Lower leg skin (tissue), 4 donors: ENCODE results near the gene PLPP7. TPM values are rescaled to one million over a fixed set of nuclear protein-coding genes. Genes with fewer than 3 reads are reported as not detected.
A peak's percentile ranks its signal among the peaks of the same experiment; 100 is the strongest.
"Not testable (repeated sequence)": the region's sequence is repeated elsewhere in the genome, so short reads cannot be mapped to it uniquely, and the experiment has no call there.

Experiments
- DNase-seq, 2 donors: peaks; one replicate each; pipeline ENCODE4 v3.0.0-alpha.2; 2019; ENCODE audit warnings: low spot score in 2 of 2
- H3K4me3 ChIP-seq: fragments of 200-600 bp; sonication (generic); 2 replicates; pipeline ENCODE4 v1.5.1; 2017; ENCODE audit warnings: mild to moderate bottlenecking, low read depth; ENCODE audit not compliant: poor library complexity, severe bottlenecking
- POLR2A ChIP-seq, 2 donors: fragments of 450-650 bp; IDR thresholded peaks; one replicate each; pipeline ENCODE4 v1.6.1; 2016 to 2017; ENCODE audit warnings: antibody characterized with exemption in 2 of 2, mild to moderate bottlenecking in 1 of 2, moderate library complexity in 1 of 2
- WGBS, 2 donors: methylation state at CpG; one replicate each; pipeline ENCODE4 v1.1.5; 2018; 5-methylcytosine and 5-hydroxymethylcytosine counted together
- intact Hi-C: fragments of 100-400 bp; cut with DNase I; formaldehyde crosslinking; loops from one replicate; pipeline ENCODE4 v1.15.0; 2023; ENCODE audit warnings: low total_unique reads
- total RNA-seq, 4 donors: library from RNA; depleted of rRNA; stranded (reverse); fragments of >200 nt; gene quantifications; one replicate each; pipeline ENCODE4 v1.1.0, GENCODE V29; 2016
- TF ChIP-seq, protein P1 (sequence below), 3 donors: fragments of 450-650 bp; IDR thresholded peaks; one replicate each; pipeline ENCODE4 v1.5.1; 2016; ENCODE audit warnings: antibody characterized with exemption in 3 of 3, mild to moderate bottlenecking in 3 of 3, moderate library complexity in 2 of 3

Gene PLPP7
- total RNA-seq, 4 donors from 2014 or later, result 0.27 to 2.6 (median 1.1) TPM; not detected in 1

DNA sequence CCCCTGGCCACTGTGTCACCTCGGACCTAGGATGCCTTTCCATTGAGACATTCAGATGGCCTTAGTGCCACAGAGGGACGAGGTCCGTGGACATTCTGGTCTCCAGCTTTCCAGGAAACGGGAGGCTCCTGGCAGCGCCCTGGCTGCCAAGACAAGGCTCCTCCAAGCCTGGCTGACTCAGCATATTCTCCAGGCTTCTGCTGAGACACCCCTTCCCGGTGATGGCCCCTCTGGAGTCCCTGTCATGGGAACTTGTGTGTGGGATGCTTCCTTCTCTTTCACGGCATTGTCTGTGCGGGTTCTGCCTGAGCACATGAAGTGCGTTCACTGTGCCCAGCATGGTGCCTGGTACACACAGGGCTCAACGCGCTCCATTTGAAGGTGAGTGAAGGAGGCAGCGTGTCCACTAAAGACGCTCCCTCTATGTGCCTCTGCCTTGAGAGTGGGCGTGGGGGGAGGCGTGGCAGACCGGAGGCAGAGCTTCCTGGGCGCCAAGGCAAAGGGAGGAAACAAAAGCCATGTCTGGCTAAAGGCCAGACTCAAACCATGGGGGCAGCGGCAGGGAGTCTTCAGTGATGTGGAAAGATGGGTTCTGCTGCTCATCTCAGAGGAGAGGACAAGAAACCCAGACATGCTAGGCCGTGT lies 58.0 kb downstream of the PLPP7 start:
- intact Hi-C loops, result no loop called here
- 64 to 67% methylated on average over 19 of the region's 19 CpGs for WGBS, 2 donors
- DNase-seq, result peak in 1 of 2 donors; percentile 56
- no peak for TF ChIP-seq POLR2A (IDR thresholded peaks at IDR 0.05)
- TF ChIP-seq, protein P1, sequence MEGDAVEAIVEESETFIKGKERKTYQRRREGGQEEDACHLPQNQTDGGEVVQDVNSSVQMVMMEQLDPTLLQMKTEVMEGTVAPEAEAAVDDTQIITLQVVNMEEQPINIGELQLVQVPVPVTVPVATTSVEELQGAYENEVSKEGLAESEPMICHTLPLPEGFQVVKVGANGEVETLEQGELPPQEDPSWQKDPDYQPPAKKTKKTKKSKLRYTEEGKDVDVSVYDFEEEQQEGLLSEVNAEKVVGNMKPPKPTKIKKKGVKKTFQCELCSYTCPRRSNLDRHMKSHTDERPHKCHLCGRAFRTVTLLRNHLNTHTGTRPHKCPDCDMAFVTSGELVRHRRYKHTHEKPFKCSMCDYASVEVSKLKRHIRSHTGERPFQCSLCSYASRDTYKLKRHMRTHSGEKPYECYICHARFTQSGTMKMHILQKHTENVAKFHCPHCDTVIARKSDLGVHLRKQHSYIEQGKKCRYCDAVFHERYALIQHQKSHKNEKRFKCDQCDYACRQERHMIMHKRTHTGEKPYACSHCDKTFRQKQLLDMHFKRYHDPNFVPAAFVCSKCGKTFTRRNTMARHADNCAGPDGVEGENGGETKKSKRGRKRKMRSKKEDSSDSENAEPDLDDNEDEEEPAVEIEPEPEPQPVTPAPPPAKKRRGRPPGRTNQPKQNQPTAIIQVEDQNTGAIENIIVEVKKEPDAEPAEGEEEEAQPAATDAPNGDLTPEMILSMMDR (IDR thresholded peaks at IDR 0.05), result no peak
- H3K4me3 ChIP-seq, result no peak overlapping the region

DNA sequence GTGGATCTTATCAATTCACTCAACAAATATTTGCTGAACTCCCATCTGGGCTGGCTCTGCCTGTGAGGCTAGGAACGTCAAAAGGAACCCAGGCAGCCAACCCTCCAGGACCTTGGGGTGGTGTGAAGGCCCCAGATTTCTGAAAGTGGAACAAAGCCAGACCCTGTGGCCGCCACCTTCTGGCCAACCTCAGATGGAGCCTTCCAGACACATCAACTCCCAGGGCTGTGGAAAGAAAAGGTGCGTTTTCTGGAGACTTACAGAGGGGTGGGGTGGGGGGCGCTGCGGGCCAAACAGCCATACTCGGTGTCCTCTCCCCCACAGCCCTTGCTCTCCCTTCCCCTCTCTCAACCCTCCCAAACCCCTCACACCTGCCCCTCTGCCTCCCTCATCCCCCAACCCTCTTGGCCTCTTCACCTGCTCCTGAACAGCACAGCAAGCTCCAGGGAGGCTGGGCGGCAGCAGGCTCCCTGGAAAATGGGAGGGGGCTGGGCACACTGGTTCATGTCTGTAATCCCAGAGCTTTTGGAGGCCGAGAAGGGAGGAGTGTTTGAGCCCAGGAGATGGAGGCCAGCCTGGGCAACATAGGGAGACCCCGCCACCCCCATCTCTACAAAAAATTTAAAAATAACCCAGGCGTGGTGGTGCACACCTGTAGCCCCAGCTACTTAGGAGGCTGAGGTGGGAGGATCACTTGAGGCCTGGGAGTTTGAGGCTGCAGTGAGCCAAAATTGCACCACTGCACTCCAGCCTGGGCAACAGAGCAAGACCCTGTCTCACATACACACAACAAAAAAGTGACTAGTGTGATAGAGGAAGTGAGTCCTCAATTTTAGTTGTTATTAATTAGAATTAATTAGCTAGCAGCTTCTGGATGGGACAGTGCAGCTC lies 59.4 kb downstream of the PLPP7 start:
- no peak overlapping the region for H3K4me3 ChIP-seq
- intact Hi-C loops, result no loop called here
- TF ChIP-seq, protein P1 (IDR thresholded peaks at IDR 0.05), result no peak
- no peak for TF ChIP-seq POLR2A (IDR thresholded peaks at IDR 0.05)
- DNase-seq, result peak in 1 of 2 donors; percentile 81
- 76 to 78% methylated on average over 10 of the region's 10 CpGs for WGBS, 2 donors

DNA sequence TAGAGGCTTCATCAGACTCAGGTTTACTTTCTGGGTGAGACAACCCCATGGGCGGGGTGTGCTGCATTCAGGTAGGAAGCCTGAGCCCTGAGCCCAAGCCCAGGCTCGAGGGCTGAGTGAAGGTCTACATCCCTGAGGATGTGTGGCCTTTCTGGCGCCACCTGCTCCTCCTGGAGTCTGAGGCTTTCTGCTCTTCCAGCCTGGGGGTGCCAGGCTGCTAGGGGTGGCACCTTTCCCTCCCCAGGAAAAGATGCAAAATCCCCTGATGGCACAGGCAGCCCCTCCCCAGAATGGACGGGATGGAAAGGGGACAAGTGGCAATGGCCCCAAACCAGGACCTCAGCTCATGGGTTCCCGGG lies 60.0 kb downstream of the PLPP7 start:
- TF ChIP-seq, protein P1 (IDR thresholded peaks at IDR 0.05), result no peak
- no peak for TF ChIP-seq POLR2A (IDR thresholded peaks at IDR 0.05)
- 37 to 53% methylated on average over 4 to 5 of the region's 5 CpGs for WGBS, 2 donors
- no peak for DNase-seq
- intact Hi-C loops, result no loop called here
- H3K4me3 ChIP-seq, result no peak overlapping the region

DNA sequence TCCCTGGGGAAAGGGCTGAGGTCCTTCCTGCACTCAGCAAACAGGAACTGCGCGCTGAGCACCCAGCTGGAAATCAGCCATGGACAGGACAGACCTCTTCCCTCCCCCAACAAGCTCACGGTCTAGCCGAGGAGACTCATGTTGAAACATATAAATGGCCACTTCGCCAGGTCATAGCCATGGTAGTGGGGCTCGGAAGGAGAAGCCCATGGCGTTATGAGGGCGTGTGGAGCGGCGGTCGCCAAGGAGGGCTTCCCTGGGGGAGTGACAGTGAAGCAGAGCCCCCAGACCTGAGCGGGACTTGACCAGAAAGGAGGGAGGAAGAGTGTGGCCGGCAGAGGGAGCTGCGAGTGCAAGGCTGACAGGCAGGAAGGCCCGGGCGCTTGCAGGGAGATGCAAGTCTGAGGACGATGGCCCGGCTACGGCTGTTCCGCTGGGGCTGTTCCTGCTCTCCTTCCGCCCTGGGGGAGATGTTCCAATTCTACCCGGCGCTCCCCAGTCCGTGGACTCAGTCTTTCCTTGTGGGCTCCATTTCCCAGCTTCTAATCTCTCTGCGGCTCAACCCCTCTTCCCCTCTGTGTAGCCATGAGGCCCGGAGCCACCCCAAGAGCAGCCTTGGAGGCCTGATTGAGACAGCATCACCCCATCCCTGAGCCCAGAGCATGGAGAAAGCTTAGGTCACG lies 60.5 kb downstream of the PLPP7 start:
- WGBS, 2 donors, result 10 to 11% methylated on average over 26 to 27 of the region's 27 CpGs
- intact Hi-C loops, result loop anchor here (5.0 to 10.0 kb wide), 2 partner anchors 55 to 392 kb away; partner anchors contain the start of gene RAPGEF1
- no peak overlapping the region for H3K4me3 ChIP-seq
- TF ChIP-seq, protein P1 (IDR thresholded peaks at IDR 0.05), result peak in 1 of 3 donors; percentile 82
- TF ChIP-seq POLR2A (IDR thresholded peaks at IDR 0.05), result no peak
- peak; percentile 85 to 98 for DNase-seq

DNA sequence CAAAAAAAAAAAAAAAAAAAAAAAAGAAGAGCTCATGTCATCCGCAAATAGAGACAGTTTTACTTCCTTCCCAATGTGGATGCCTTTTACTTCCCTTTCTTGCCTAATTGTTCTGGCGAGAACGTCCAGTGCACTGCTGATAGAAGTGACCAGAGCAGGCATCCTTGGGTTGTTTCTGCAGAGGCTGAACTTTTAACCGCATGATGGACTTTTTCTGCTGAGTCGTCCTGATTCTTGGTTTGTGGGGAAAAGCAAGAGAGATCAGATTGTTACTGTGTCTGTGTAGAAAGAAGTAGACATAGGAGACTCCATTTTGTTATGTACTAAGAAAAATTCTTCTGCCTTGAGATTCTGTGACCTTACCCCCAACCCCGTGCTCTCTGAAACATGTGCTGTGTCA lies 67.0 kb downstream of the PLPP7 start:
- 62 to 66% methylated on average over 5 to 6 of the region's 6 CpGs for WGBS, 2 donors
- intact Hi-C loops, result loop anchor here (10.0 kb wide), 1 partner anchor 48 kb away; no protein-coding TSS in a partner anchor
- H3K4me3 ChIP-seq, result not testable (repeated sequence)
- peak in 1 of 2 donors; percentile 43 for DNase-seq

DNA sequence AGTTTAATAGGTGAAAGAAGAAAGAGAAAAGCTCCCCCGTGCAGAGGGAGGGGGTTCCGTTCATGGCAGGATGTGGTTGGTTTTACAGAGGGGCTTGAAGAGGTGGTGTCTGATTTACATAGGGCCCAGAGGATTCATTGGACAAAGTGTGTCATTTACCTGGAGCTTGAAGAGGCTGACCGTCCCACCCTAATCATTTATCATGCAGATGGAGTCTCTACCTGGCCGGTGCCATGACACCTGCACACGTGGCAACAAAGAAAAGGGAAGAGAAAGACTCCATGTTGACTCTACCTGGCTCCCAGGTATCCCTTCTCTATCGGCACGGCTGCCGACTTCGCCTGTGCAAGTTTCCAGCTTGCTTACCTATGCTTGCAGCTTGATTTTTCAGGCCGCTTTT lies 69.0 kb downstream of the PLPP7 start:
- DNase-seq, result no peak
- WGBS, 2 donors, result 80 to 83% methylated on average over 10 of the region's 10 CpGs
- TF ChIP-seq POLR2A (IDR thresholded peaks at IDR 0.05), result no peak
- TF ChIP-seq, protein P1 (IDR thresholded peaks at IDR 0.05), result no peak
- no peak overlapping the region for H3K4me3 ChIP-seq
- intact Hi-C loops, result loop anchor here (10.0 kb wide), 1 partner anchor 46 kb away; no protein-coding TSS in a partner anchor
